ENCODE measurements around the gene ARHGAP15. TPM values are rescaled to one million over a fixed set of nuclear protein-coding genes. Genes with fewer than 3 reads are reported as not detected.

The ARHGAP15 gene
- total RNA-seq, 1 experiment from 2014 or later, result not detected

DNA sequence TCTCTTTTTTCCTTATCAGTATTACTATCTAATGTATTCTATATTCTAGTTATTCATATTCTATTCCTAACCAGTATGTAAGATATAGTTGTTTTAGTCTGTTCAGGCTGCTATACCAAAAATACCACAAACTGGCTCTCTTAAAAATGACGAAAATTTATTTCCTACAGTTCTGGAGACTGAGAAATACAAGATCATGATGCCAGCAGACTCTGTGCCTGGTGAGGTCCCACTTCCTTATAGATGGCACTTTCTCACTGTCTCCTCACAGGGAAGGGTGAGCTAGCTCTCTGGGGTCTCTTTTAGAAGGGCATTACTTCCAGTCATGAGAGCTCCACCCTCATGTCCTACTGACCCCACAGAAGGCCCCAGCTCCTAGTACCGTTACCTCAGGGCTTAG is 4.8 kb upstream of the ARHGAP15 start:
- H2AFZ ChIP-seq, result no peak overlapping the region
- no peak overlapping the region for H3K4me2 ChIP-seq
- no peaks in the 10 kb centered on the region for H3K36me3 ChIP-seq (ENCODE audit: low read depth)
- no peaks in the 10 kb centered on the region for H3K4me1 ChIP-seq (replicated peaks; ENCODE audit: insufficient read depth)
- TF ChIP-seq EZH2 (IDR thresholded peaks at IDR 0.05; ENCODE audit: low read depth), result no peak
- TF ChIP-seq, protein P1, sequence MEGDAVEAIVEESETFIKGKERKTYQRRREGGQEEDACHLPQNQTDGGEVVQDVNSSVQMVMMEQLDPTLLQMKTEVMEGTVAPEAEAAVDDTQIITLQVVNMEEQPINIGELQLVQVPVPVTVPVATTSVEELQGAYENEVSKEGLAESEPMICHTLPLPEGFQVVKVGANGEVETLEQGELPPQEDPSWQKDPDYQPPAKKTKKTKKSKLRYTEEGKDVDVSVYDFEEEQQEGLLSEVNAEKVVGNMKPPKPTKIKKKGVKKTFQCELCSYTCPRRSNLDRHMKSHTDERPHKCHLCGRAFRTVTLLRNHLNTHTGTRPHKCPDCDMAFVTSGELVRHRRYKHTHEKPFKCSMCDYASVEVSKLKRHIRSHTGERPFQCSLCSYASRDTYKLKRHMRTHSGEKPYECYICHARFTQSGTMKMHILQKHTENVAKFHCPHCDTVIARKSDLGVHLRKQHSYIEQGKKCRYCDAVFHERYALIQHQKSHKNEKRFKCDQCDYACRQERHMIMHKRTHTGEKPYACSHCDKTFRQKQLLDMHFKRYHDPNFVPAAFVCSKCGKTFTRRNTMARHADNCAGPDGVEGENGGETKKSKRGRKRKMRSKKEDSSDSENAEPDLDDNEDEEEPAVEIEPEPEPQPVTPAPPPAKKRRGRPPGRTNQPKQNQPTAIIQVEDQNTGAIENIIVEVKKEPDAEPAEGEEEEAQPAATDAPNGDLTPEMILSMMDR (conservative IDR thresholded peaks at IDR 0.05), result no peak
- DNase-seq, result no peak
- H3K9me2 ChIP-seq (ENCODE audit: insufficient read depth), result no peaks in the 10 kb centered on the region; the same call in 1 of the 2 replicates
- no peaks in the 10 kb centered on the region for H4K20me1 ChIP-seq (ENCODE audit: insufficient read depth)
- no TSS peak for BruUV-seq (replicated peaks)
- intact Hi-C loops (cut with micrococcal nuclease; ENCODE audit: unreplicated experiment), result no loop called here
- ChIA-PET CTCF (no interaction called here), POLR2A (ENCODE audit: unreplicated experiment) (no interaction called here)
- H3K27ac ChIP-seq, result no peak overlapping the region
- no peaks in the 10 kb centered on the region for H3K27me3 ChIP-seq (ENCODE audit: insufficient read depth, low read depth)
- no peaks in the 10 kb centered on the region for H3K79me2 ChIP-seq (ENCODE audit: low read depth)
- H3K4me3 ChIP-seq, result no peak overlapping the region
- H3F3A ChIP-seq (ENCODE audit: insufficient read depth, low read depth), result no peaks in the 10 kb centered on the region
- H3K9me3 ChIP-seq (ENCODE audit: insufficient read depth, low read depth), result no peaks in the 10 kb centered on the region

DNA sequence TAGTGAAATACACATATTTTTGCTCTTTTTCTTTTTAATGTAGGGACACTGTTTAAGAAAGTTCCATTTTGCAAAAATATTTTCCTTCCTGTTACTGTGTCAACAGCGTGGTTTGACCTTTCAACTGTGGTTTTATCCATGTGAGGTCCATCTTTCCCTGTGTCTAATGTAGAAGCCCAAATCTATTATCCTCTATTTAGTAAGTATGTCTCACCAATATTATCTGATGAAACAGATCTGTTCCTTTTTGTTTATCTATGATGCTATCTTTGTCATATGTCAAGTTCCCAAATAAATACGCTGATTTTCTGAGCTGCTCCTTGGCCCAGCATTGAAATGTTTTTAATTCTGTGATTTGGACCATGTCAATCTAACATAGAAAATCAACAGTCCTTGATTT is 3.5 kb upstream of the ARHGAP15 start:
- intact Hi-C loops (cut with micrococcal nuclease; ENCODE audit: unreplicated experiment), result no loop called here
- no peak overlapping the region for H3K27ac ChIP-seq
- ChIA-PET CTCF (no interaction called here), POLR2A (ENCODE audit: unreplicated experiment) (no interaction called here)
- no peak overlapping the region for H3K4me3 ChIP-seq
- H3K79me2 ChIP-seq (ENCODE audit: low read depth), result no peaks in the 10 kb centered on the region
- H3K9me2 ChIP-seq (ENCODE audit: insufficient read depth), result no peaks in the 10 kb centered on the region; the same call in 1 of the 2 replicates
- DNase-seq, result no peak
- H3K27me3 ChIP-seq (ENCODE audit: insufficient read depth, low read depth), result no peaks in the 10 kb centered on the region
- H4K20me1 ChIP-seq (ENCODE audit: insufficient read depth), result no peaks in the 10 kb centered on the region
- H3K9me3 ChIP-seq (ENCODE audit: insufficient read depth, low read depth), result no peaks in the 10 kb centered on the region
- no peak for TF ChIP-seq EZH2 (IDR thresholded peaks at IDR 0.05; ENCODE audit: low read depth)
- TF ChIP-seq, protein P1 (conservative IDR thresholded peaks at IDR 0.05), result no peak
- H3F3A ChIP-seq (ENCODE audit: insufficient read depth, low read depth), result no peaks in the 10 kb centered on the region
- H3K36me3 ChIP-seq (ENCODE audit: low read depth), result no peaks in the 10 kb centered on the region
- no peak overlapping the region for H2AFZ ChIP-seq
- BruUV-seq (replicated peaks), result no TSS peak
- H3K4me1 ChIP-seq (replicated peaks; ENCODE audit: insufficient read depth), result no peaks in the 10 kb centered on the region
- no peak overlapping the region for H3K4me2 ChIP-seq

DNA sequence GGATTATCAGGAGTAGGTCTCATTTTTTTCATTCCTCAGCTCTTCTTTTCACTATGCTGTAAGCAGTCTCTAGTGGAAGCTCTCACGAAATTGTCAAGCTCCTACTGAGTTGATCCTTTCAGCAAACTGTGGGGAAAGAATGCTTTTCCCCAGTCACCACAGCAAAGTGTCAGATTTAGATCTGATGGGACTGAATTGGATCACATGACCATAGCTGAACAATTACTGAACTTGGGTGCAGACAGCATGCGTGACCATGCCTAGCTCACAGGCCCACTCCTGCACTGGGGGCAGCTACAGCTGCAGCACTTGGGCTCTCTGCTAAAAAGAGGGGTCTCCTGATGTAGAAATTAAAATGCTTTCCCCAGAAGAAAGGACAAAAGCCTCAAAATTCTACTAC is 3.1 kb downstream of the ARHGAP15 start:
- ChIA-PET POLR2A (ENCODE audit: unreplicated experiment) (no interaction called here), CTCF (no interaction called here)
- intact Hi-C loops (cut with micrococcal nuclease; ENCODE audit: unreplicated experiment), result no loop called here
- H3K9me3 ChIP-seq (ENCODE audit: insufficient read depth, low read depth), result no peaks in the 10 kb centered on the region
- no peaks in the 10 kb centered on the region for H3K79me2 ChIP-seq (ENCODE audit: low read depth)
- H3F3A ChIP-seq (ENCODE audit: insufficient read depth, low read depth), result no peaks in the 10 kb centered on the region; the same call in 1 of the 2 replicates
- no peaks in the 10 kb centered on the region for H3K27me3 ChIP-seq (ENCODE audit: insufficient read depth, low read depth)
- H3K4me1 ChIP-seq (replicated peaks; ENCODE audit: insufficient read depth), result no peaks in the 10 kb centered on the region
- no peak overlapping the region for H2AFZ ChIP-seq
- no peak overlapping the region for H3K27ac ChIP-seq
- H3K4me2 ChIP-seq, result no peak overlapping the region
- BruUV-seq (replicated peaks), result no TSS peak
- no peaks in the 10 kb centered on the region; the same call in 1 of the 2 replicates for H3K9me2 ChIP-seq (ENCODE audit: insufficient read depth)
- no peaks in the 10 kb centered on the region for H4K20me1 ChIP-seq (ENCODE audit: insufficient read depth)
- DNase-seq, result no peak
- no peaks in the 10 kb centered on the region for H3K36me3 ChIP-seq (ENCODE audit: low read depth)
- H3K4me3 ChIP-seq, result no peak overlapping the region
- TF ChIP-seq, protein P1 (conservative IDR thresholded peaks at IDR 0.05), result no peak
- no peak for TF ChIP-seq EZH2 (IDR thresholded peaks at IDR 0.05; ENCODE audit: low read depth)
